ENCODE results near the gene FARSB. TPM values are rescaled to one million over a fixed set of nuclear protein-coding genes. Genes with fewer than 3 reads are reported as not detected.

FARSB gene
- total RNA-seq (12.9 and 14.2 TPM in 2 replicates), polyA plus RNA-seq (15.0 and 17.1 TPM in 2 replicates)

GRCh38 chr2:222655787-222656525 is at the start of gene FARSB:
TSS of gene FARSB (minus strand) at chr2:222656092. CDS start at chr2:222656073, 19 bp downstream.
- Histone ChIP-seq H3K4me3 (peak within 1 kb of the TSS; percentile 73), H3K27ac (peak within 1 kb of the TSS; percentile 96), H3K4me1 (ENCODE audit: insufficient read depth) (no peaks in the 10 kb centered on the region), H3K9me3 (ENCODE audit: low read depth) (no peaks in the 10 kb centered on the region), H3K27me3 (no peaks in the 10 kb centered on the region), H4K20me1 (ENCODE audit: insufficient read depth, poor library complexity, severe bottlenecking) (no peaks in the 10 kb centered on the region), H3K9me2 (replicated peaks; ENCODE audit: insufficient read depth) (no peaks in the 10 kb centered on the region), H2AFZ (peak within 1 kb of the TSS; percentile 53), H3K4me2 (peak within 1 kb of the TSS; percentile 71), H3K36me3 (replicated peaks; ENCODE audit: insufficient read depth, low read depth) (no peaks in the 10 kb centered on the region), H3K79me2 (peaks cover 36% of the 10 kb centered on the region)
- TF ChIP-seq CTCF (IDR thresholded peaks at IDR 0.05; ENCODE audit: poor library complexity) (no peak), EZH2phosphoT487 (IDR thresholded peaks at IDR 0.05; ENCODE audit: low read depth, severe bottlenecking, unreplicated experiment) (no peak), EZH2 (IDR thresholded peaks at IDR 0.05; ENCODE audit: borderline replicate concordance) (no peak)
- WGBS (ENCODE audit: low lambda C conversion rate, missing lambda C conversion rate), result 1% methylated on average over 45 of the region's 45 CpGs
- DNase-seq (ENCODE audit: low spot score), result peak; percentile 98

GRCh38 chr2:222703886-222704285 is 48.0 kb upstream of the FARSB start:
- no peak overlapping the region for H3K4me3 ChIP-seq
- H3K9me3 ChIP-seq (ENCODE audit: low read depth), result no peaks in the 10 kb centered on the region
- no peak overlapping the region for H2AFZ ChIP-seq
- no peaks in the 10 kb centered on the region for H3K4me1 ChIP-seq (ENCODE audit: insufficient read depth)
- H3K36me3 ChIP-seq (replicated peaks; ENCODE audit: insufficient read depth, low read depth), result no peaks in the 10 kb centered on the region
- no peaks in the 10 kb centered on the region for H3K79me2 ChIP-seq
- no peaks in the 10 kb centered on the region for H3K27me3 ChIP-seq
- no peak for DNase-seq (ENCODE audit: low spot score)
- H3K4me2 ChIP-seq, result no peak overlapping the region
- no peaks in the 10 kb centered on the region for H4K20me1 ChIP-seq (ENCODE audit: insufficient read depth, poor library complexity, severe bottlenecking)
- no peak overlapping the region for H3K27ac ChIP-seq
- TF ChIP-seq CTCF (IDR thresholded peaks at IDR 0.05; ENCODE audit: poor library complexity) (no peak), EZH2 (IDR thresholded peaks at IDR 0.05; ENCODE audit: borderline replicate concordance) (no peak), EZH2phosphoT487 (IDR thresholded peaks at IDR 0.05; ENCODE audit: low read depth, severe bottlenecking, unreplicated experiment) (no peak)
- H3K9me2 ChIP-seq (replicated peaks; ENCODE audit: insufficient read depth), result no peaks in the 10 kb centered on the region
- WGBS (ENCODE audit: low lambda C conversion rate, missing lambda C conversion rate), result 73% methylated on average over 3 of the region's 3 CpGs

- no peaks in the 10 kb centered on the region for H3K4me1 ChIP-seq (ENCODE audit: insufficient read depth)
- no peak overlapping the region for H3K27ac ChIP-seq
- no peaks in the 10 kb centered on the region for H3K79me2 ChIP-seq
- no peak for DNase-seq (ENCODE audit: low spot score)
- no peaks in the 10 kb centered on the region for H4K20me1 ChIP-seq (ENCODE audit: insufficient read depth, poor library complexity, severe bottlenecking)
- H3K9me2 ChIP-seq (replicated peaks; ENCODE audit: insufficient read depth), result no peaks in the 10 kb centered on the region
- H3K9me3 ChIP-seq (ENCODE audit: low read depth), result no peaks in the 10 kb centered on the region
- H2AFZ ChIP-seq, result no peak overlapping the region
- no peaks in the 10 kb centered on the region for H3K27me3 ChIP-seq
- no peak overlapping the region for H3K4me3 ChIP-seq
- H3K4me2 ChIP-seq, result no peak overlapping the region
- 72% methylated on average over 2 of the region's 2 CpGs for WGBS (ENCODE audit: low lambda C conversion rate, missing lambda C conversion rate)
- H3K36me3 ChIP-seq (replicated peaks; ENCODE audit: insufficient read depth, low read depth), result no peaks in the 10 kb centered on the region
- TF ChIP-seq EZH2 (IDR thresholded peaks at IDR 0.05; ENCODE audit: borderline replicate concordance) (no peak), CTCF (IDR thresholded peaks at IDR 0.05; ENCODE audit: poor library complexity) (no peak), EZH2phosphoT487 (IDR thresholded peaks at IDR 0.05; ENCODE audit: low read depth, severe bottlenecking, unreplicated experiment) (no peak)
These were observed 47.2 kb upstream of the FARSB start for GRCh38 chr2:222703091-222703490.
